Measurements from ENCODE around the gene OR51B4.

The OR51B4 gene

DNA sequence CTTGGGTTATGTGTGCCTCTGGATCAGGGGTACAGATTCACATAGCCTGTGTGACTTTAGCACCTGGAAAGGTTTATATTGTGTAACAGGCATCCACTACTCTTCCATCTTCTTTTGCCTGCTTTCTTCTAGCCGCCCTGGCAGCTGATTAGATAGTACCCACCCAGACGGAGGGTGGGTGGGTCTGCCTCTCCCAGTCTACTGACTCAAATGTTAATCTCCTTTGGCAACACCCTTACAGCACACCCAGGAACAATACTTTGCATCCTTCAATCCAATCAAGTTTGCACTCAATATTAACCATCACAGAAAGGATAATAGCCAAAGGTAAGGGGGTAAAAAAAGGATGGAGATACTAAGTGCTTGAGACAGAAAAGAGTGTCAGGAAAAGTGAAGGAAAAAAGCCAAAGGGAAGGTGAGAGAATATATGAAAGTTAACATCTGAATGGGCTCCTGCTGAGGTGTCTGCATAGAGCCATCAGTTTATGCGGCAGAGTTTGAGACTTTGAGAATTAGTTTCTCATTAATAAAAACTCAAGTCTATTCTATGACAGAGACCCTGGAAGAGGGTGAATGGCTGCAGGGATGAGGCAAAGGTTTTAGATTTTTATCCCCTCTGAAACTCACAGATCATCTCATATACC, 46.9 kb upstream of the OR51B4 start:
- Histone ChIP-seq H3K4me3 (ENCODE audit: insufficient read depth, low read length, poor library complexity, severe bottlenecking) (no peak overlapping the region), H3K9me2 (replicated peaks; ENCODE audit: insufficient read depth, low read length) (no peaks in the 10 kb centered on the region), H3K4me2 (ENCODE audit: low read depth, low read length, poor library complexity, severe bottlenecking) (no peak overlapping the region), H3K27ac (ENCODE audit: low read depth, low read length) (no peak overlapping the region), H3K79me2 (ENCODE audit: insufficient read depth, low read length) (no peaks in the 10 kb centered on the region), H4K20me1 (ENCODE audit: low read depth, low read length) (no peaks in the 10 kb centered on the region), H3K9me3 (ENCODE audit: insufficient read depth, low read length) (no peaks in the 10 kb centered on the region), H3K9ac (ENCODE audit: low read length) (no peak overlapping the region), H2AFZ (ENCODE audit: low read depth, low read length, severe bottlenecking) (no peak overlapping the region), H3K27me3 (ENCODE audit: low read length) (no peaks in the 10 kb centered on the region), H3K36me3 (ENCODE audit: low read length) (no peaks in the 10 kb centered on the region), H3F3A (ENCODE audit: insufficient read depth) (no peaks in the 10 kb centered on the region)
- TF ChIP-seq, protein P1, sequence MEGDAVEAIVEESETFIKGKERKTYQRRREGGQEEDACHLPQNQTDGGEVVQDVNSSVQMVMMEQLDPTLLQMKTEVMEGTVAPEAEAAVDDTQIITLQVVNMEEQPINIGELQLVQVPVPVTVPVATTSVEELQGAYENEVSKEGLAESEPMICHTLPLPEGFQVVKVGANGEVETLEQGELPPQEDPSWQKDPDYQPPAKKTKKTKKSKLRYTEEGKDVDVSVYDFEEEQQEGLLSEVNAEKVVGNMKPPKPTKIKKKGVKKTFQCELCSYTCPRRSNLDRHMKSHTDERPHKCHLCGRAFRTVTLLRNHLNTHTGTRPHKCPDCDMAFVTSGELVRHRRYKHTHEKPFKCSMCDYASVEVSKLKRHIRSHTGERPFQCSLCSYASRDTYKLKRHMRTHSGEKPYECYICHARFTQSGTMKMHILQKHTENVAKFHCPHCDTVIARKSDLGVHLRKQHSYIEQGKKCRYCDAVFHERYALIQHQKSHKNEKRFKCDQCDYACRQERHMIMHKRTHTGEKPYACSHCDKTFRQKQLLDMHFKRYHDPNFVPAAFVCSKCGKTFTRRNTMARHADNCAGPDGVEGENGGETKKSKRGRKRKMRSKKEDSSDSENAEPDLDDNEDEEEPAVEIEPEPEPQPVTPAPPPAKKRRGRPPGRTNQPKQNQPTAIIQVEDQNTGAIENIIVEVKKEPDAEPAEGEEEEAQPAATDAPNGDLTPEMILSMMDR (IDR thresholded peaks at IDR 0.05; ENCODE audit: insufficient read depth, low read length, poor library complexity, severe bottlenecking): no peak
- TF ChIP-seq EZH2phosphoT487 (conservative IDR thresholded peaks at IDR 0.05; ENCODE audit: low read length): no peak

DNA sequence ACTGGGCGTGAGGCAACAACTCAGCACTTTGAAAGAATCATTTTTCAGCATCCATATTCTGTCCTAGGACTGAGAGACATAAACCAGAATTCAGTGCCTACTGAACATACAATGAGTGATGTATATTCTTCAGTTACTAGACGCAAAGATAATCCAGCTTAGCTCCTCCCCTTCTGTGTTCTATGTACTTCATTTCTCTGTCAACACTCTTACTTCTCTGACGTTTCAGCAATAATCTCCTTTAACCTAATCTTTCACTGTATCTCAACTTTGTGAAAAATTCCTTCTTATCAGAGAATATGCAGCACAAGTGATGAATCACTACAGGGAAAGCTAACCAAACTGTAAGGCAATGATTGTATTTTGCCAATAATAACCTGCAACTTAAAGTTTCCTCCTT, 44.1 kb upstream of the OR51B4 start:
- Histone ChIP-seq H3K4me3 (ENCODE audit: insufficient read depth, low read length, poor library complexity, severe bottlenecking) (no peak overlapping the region), H3K36me3 (ENCODE audit: low read length) (no peaks in the 10 kb centered on the region), H3K9me3 (ENCODE audit: insufficient read depth, low read length) (no peaks in the 10 kb centered on the region), H3K79me2 (ENCODE audit: insufficient read depth, low read length) (no peaks in the 10 kb centered on the region), H3K27ac (ENCODE audit: low read depth, low read length) (no peak overlapping the region), H2AFZ (ENCODE audit: low read depth, low read length, severe bottlenecking) (no peak overlapping the region), H3K27me3 (ENCODE audit: low read length) (no peaks in the 10 kb centered on the region), H3K4me2 (ENCODE audit: low read depth, low read length, poor library complexity, severe bottlenecking) (no peak overlapping the region), H3F3A (ENCODE audit: insufficient read depth) (no peaks in the 10 kb centered on the region), H3K9ac (ENCODE audit: low read length) (no peak overlapping the region), H4K20me1 (ENCODE audit: low read depth, low read length) (no peaks in the 10 kb centered on the region), H3K9me2 (replicated peaks; ENCODE audit: insufficient read depth, low read length) (no peaks in the 10 kb centered on the region)
- TF ChIP-seq, protein P1 (IDR thresholded peaks at IDR 0.05; ENCODE audit: insufficient read depth, low read length, poor library complexity, severe bottlenecking): no peak
- no peak for TF ChIP-seq EZH2phosphoT487 (conservative IDR thresholded peaks at IDR 0.05; ENCODE audit: low read length)

DNA sequence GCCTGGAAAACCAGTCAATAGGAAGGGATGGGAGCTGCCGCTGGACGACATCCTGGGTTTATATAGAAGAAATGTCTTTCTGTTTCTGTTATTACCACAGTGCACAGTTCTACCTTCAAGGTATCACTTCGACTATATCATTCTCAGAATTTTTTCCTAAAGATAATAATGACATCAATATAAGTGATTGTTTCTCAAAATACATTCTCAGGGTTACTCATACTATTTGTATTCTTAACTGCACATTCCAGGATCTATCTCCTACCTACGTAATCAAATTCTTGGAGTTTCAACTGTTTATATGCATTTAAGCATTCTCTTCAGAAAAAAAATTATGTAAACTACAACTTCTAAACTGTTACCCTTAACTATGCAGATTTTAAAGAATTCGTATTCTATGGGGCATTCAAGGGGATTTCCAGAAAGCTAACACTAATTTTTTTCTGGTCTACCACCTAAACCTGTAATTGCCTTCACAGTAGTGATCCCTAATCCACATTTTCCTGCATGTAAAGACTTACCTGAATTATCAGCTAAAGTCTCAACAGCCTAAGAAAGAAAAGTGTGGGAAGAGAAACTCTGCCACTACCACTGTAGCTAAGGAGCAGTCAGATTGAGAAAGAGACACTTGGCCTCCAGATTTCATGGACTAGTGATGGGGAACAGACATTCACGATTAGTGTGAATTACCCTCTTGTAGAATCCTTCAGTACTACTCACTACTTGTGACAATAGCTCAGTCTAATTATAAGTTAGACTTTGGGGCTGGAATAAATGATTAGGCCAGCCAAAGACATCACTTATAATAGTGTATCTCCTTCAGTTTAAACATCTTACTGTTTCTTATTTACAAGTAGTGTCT, 42.0 kb upstream of the OR51B4 start, which contains the start of gene OR51B5:
Gene OR51B5, minus strand, starts transcription at position 51 of the 862 bp plus-strand sequence. Its CDS starts 0 bp downstream, at position 51.
- no peaks in the 10 kb centered on the region for H3K79me2 ChIP-seq (ENCODE audit: insufficient read depth, low read length)
- H3K36me3 ChIP-seq (ENCODE audit: low read length): no peaks in the 10 kb centered on the region
- no peak within 1 kb of the TSS for H3K9ac ChIP-seq (ENCODE audit: low read length)
- H4K20me1 ChIP-seq (ENCODE audit: low read depth, low read length): no peaks in the 10 kb centered on the region
- H2AFZ ChIP-seq (ENCODE audit: low read depth, low read length, severe bottlenecking): no peak within 1 kb of the TSS
- H3K27ac ChIP-seq (ENCODE audit: low read depth, low read length): no peak within 1 kb of the TSS
- H3K9me3 ChIP-seq (ENCODE audit: insufficient read depth, low read length): no peaks in the 10 kb centered on the region
- no peak for TF ChIP-seq EZH2phosphoT487 (conservative IDR thresholded peaks at IDR 0.05; ENCODE audit: low read length)
- TF ChIP-seq, protein P1 (IDR thresholded peaks at IDR 0.05; ENCODE audit: insufficient read depth, low read length, poor library complexity, severe bottlenecking): no peak
- H3K9me2 ChIP-seq (replicated peaks; ENCODE audit: insufficient read depth, low read length): no peaks in the 10 kb centered on the region
- H3F3A ChIP-seq (ENCODE audit: insufficient read depth): no peaks in the 10 kb centered on the region
- no peak within 1 kb of the TSS for H3K4me2 ChIP-seq (ENCODE audit: low read depth, low read length, poor library complexity, severe bottlenecking)
- H3K27me3 ChIP-seq (ENCODE audit: low read length): no peaks in the 10 kb centered on the region
- H3K4me3 ChIP-seq (ENCODE audit: insufficient read depth, low read length, poor library complexity, severe bottlenecking): no peak within 1 kb of the TSS
